GM12873 (cell line): Measurements from ENCODE around the gene COMMD3.

Experiments
- TF ChIP-seq, protein P1 (sequence below): IDR thresholded peaks from 2 replicates; pipeline ENCODE4 v1.5.1; 2012; ENCODE audit warnings: low read depth, mild to moderate bottlenecking, moderate library complexity, low read length, control low read depth; ENCODE audit not compliant: insufficient read depth; ENCODE audit errors: missing control alignments

Gene COMMD3

DNA sequence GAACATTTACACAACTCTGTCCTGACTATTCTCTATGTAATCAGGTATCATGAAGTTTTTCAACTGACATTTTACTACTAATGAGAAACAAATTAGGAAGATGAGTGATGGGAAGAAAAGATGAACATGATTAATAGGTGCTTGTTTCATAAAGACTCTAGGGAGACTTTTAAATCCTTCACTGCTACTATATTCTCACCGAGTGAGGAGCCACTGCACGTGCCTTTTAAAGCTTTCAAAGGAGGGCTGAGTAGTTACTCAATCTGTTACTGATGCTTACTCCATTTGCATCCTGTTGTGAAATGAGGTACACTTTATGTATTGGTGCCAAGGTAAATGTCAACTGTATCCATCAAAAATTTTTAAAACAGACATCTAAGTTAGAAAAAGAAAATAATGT, 1.3 kb upstream of the COMMD3 start:
- TF ChIP-seq, protein P1, sequence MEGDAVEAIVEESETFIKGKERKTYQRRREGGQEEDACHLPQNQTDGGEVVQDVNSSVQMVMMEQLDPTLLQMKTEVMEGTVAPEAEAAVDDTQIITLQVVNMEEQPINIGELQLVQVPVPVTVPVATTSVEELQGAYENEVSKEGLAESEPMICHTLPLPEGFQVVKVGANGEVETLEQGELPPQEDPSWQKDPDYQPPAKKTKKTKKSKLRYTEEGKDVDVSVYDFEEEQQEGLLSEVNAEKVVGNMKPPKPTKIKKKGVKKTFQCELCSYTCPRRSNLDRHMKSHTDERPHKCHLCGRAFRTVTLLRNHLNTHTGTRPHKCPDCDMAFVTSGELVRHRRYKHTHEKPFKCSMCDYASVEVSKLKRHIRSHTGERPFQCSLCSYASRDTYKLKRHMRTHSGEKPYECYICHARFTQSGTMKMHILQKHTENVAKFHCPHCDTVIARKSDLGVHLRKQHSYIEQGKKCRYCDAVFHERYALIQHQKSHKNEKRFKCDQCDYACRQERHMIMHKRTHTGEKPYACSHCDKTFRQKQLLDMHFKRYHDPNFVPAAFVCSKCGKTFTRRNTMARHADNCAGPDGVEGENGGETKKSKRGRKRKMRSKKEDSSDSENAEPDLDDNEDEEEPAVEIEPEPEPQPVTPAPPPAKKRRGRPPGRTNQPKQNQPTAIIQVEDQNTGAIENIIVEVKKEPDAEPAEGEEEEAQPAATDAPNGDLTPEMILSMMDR, result no peak

DNA sequence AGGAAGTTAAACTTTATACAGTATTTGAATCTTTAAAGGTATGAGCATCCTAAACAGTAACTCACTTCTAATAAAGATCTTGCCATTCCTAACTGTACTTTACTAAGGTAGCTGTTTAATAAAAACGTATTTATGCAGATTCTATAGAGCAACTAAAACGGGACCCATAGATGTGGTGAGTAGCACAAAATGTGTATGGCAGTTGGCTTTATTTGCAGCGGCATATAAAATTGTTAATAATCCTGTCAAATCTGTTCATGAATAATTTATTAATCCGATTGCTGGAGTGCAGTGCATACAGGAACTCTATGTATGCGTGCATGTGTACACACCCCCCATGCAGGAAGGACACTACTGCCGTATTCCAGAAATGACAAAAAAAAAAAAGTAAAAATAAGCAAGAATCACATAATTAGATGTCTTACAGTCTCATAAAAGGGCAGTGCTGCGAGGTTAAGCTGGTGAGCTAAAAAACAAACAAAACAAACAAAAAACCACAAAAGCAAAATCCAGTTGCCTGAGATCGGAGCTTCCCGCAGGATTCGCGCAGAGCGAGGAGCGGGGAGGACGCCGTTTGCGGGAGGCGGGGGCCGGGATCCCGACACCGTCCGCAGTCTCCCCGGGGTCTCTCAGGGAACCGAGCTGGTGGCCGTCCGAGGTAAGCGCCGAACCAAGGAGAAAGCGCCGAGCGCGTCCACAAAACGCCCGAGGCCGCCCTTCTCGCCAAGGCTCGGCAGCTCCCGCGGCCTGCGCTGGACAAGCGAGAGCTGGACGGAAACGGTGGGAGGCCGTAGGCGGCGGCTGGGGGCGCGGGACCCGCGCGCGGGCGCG, 518 bp upstream of the COMMD3 start:
- TF ChIP-seq, protein P1, result no peak

GRCh38 chr10:22317076-22317370, 835 bp downstream of the COMMD3 start:
- TF ChIP-seq, protein P1, result no peak

- TF ChIP-seq, protein P1, result no peak
Measured at GRCh38 chr10:22317771-22318565, 1.8 kb downstream of the COMMD3 start.

GRCh38 chr10:22318772-22319171, 2.6 kb downstream of the COMMD3 start:
- TF ChIP-seq, protein P1, result no peak

- TF ChIP-seq, protein P1, result no peak
Measured at GRCh38 chr10:22319547-22319979, 3.4 kb downstream of the COMMD3 start.

DNA sequence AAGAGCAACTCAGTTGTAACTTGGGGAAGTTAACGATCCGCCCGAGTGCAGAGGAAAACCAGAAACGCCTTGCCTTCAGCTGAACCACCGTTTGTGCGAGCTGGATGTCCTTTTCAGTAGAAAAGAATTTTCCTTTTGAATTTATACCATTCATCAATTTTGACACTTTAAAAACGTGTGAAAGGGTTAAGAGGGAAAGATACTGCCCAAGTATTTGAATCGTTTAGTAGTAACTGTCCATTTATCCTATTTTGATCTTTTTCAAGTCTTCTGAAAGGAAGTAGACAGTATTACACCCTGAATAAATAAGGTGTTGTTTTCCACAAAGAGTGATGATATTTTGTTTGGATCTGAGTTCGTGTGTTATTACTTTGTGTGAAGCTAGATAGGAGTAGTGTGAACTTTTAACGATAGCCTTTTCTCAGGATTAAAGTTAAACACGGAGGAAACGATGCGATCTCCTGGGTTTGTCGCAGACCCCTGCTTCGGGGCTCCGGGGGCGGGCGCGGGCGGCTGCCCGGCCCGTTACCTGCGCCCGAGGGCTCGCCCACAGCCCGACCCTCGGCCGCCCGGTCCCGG, 3.9 kb downstream of the COMMD3 start:
- TF ChIP-seq, protein P1, result no peak
